CD8-positive, alpha-beta memory T cell (primary cell): Measurements from ENCODE around the gene MYBPHL. TPM values are rescaled to one million over a fixed set of nuclear protein-coding genes. Genes with fewer than 3 reads are reported as not detected.

ENCODE experiments used
- CTCF ChIA-PET: fragments of 350-600 bp; sonication (Branson Sonifier 250); formaldehyde crosslinking; loops from one replicate; lab custom pipeline; 2021; ENCODE audit warnings: antibody characterized with exemption; lab: Charles Lee
- POLR2A ChIA-PET: fragments of 350-600 bp; sonication (Branson Sonifier 250); formaldehyde crosslinking; loops from one replicate; lab custom pipeline; 2021; ENCODE audit warnings: antibody characterized with exemption; lab: Charles Lee
- DNase-seq, 5 donors: peaks; one replicate each; pipeline versions ENCODE4 v3.0.0 to v3.0.0-alpha.2; 2020 to 2022; ENCODE audit warnings: mixed read lengths in 1 of 5
- H3K27ac ChIP-seq: one replicate; pipeline ENCODE4 v1.7.0; 2013; ENCODE audit warnings: low read depth, mild to moderate bottlenecking, low read length, moderate library complexity
- H3K27me3 ChIP-seq: 2 replicates; pipeline ENCODE4 v1.7.0; 2013; ENCODE audit warnings: low read length, mild to moderate bottlenecking; ENCODE audit not compliant: insufficient read depth, poor library complexity, severe bottlenecking
- H3K36me3 ChIP-seq: 2 replicates; pipeline ENCODE4 v1.7.0; 2013; ENCODE audit warnings: mild to moderate bottlenecking, low read length, moderate library complexity; ENCODE audit not compliant: insufficient read depth
- H3K4me1 ChIP-seq: 2 replicates; pipeline ENCODE4 v1.7.0; 2013; ENCODE audit warnings: mild to moderate bottlenecking, low read length, moderate library complexity; ENCODE audit not compliant: insufficient read depth
- H3K4me3 ChIP-seq: 2 replicates; pipeline ENCODE4 v1.7.0; 2013; ENCODE audit warnings: mild to moderate bottlenecking, low read length
- H3K9me3 ChIP-seq: 2 replicates; pipeline ENCODE4 v1.7.0; 2013; ENCODE audit warnings: mild to moderate bottlenecking, low read length
- H3K27ac Mint-ChIP-seq, 8 donors: one replicate each; pipeline ENCODE4 v1.8.0; 2020 to 2021; ENCODE audit warnings: mixed read lengths in 8 of 8, mild to moderate bottlenecking in 6 of 8, inconsistent platforms in 3 of 8, moderate library complexity in 3 of 8
- H3K27me3 Mint-ChIP-seq, 2 donors: one replicate each; pipeline ENCODE4 v1.8.0; 2020 to 2021; ENCODE audit warnings: mixed read lengths in 2 of 2, mild to moderate bottlenecking in 1 of 2, moderate library complexity in 1 of 2
- H3K36me3 Mint-ChIP-seq, 3 donors: one replicate each; pipeline ENCODE4 v1.8.0; 2020 to 2021; ENCODE audit warnings: mixed read lengths in 3 of 3, inconsistent platforms in 1 of 3, mild to moderate bottlenecking in 1 of 3
- H3K4me1 Mint-ChIP-seq, 3 donors: one replicate each; pipeline ENCODE4 v1.8.0; 2020 to 2021; ENCODE audit warnings: mixed read lengths in 3 of 3, inconsistent platforms in 1 of 3, mild to moderate bottlenecking in 1 of 3
- H3K4me3 Mint-ChIP-seq, 7 donors: one replicate each; pipeline ENCODE4 v1.8.0; 2020 to 2021; ENCODE audit warnings: mixed read lengths in 7 of 7, mild to moderate bottlenecking in 6 of 7, moderate library complexity in 4 of 7, inconsistent platforms in 2 of 7
- H3K9me3 Mint-ChIP-seq, 5 donors: one replicate each; pipeline ENCODE4 v1.8.0; 2020 to 2022; ENCODE audit warnings: mixed read lengths in 5 of 5, mild to moderate bottlenecking in 3 of 5, moderate library complexity in 2 of 5, inconsistent platforms in 1 of 5
- polyA plus RNA-seq: library from polyadenylated mRNA; unstranded; fragments of 300-500 nt; fragmentation: Illumina TruSeq; gene quantifications from one replicate; pipeline ENCODE4 v1.2.3, GENCODE V29; 2021
- total RNA-seq, 2 experiments: library from RNA; stranded (reverse); gene quantifications; one replicate each; pipeline ENCODE4 v1.2.3, GENCODE V29; 2021

Gene MYBPHL
- total and polyA plus RNA-seq, 3 experiments from 2014 or later = not detected

GRCh38 chr1:109304226-109304920 is 2.4 kb downstream of the MYBPHL start:
- POLR2A ChIA-PET = no interaction called here
- Mint-ChIP-seq H3K27ac (no peak overlapping the region), H3K4me1 (no peaks in the 10 kb centered on the region)

GRCh38 chr1:109301874-109302273 is 4.9 kb downstream of the MYBPHL start:
- no peak for DNase-seq
- H3K27ac ChIP-seq = no peak overlapping the region
- Mint-ChIP-seq H3K36me3 (no peaks in the 10 kb centered on the region), H3K27ac (no peak overlapping the region), H3K27me3 (peaks cover 14% of the 10 kb centered on the region in 2 donors), H3K4me1 (no peaks in the 10 kb centered on the region), H3K9me3 (no peaks in the 10 kb centered on the region), H3K4me3 (no peak overlapping the region)
- H3K4me3 ChIP-seq = no peak overlapping the region
- H3K36me3 ChIP-seq = no peaks in the 10 kb centered on the region
- H3K4me1 ChIP-seq = no peaks in the 10 kb centered on the region
- CTCF ChIA-PET = no interaction called here
- no peaks in the 10 kb centered on the region for H3K9me3 ChIP-seq
- POLR2A ChIA-PET = no interaction called here
- H3K27me3 ChIP-seq = no peaks in the 10 kb centered on the region

More at GRCh38 chr1:109304226-109304920, 2.4 kb downstream of the MYBPHL start:
- Histone ChIP-seq H3K4me1 (no peaks in the 10 kb centered on the region), H3K36me3 (no peaks in the 10 kb centered on the region), H3K4me3 (no peak overlapping the region), H3K27ac (no peak overlapping the region), H3K27me3 (no peaks in the 10 kb centered on the region), H3K9me3 (no peaks in the 10 kb centered on the region)
- Mint-ChIP-seq H3K27me3 (peaks cover 14 to 15% of the 10 kb centered on the region in 2 donors), H3K36me3 (no peaks in the 10 kb centered on the region), H3K4me3 (no peak overlapping the region), H3K9me3 (no peaks in the 10 kb centered on the region)
- CTCF ChIA-PET = no interaction called here
- no peak for DNase-seq

- Mint-ChIP-seq H3K4me1 (no peaks in the 10 kb centered on the region), H3K36me3 (no peaks in the 10 kb centered on the region), H3K4me3 (no peak overlapping the region), H3K9me3 (no peaks in the 10 kb centered on the region), H3K27me3 (peaks cover 15 to 18% of the 10 kb centered on the region in 2 donors), H3K27ac (no peak overlapping the region)
- CTCF ChIA-PET = no interaction called here
- no peaks in the 10 kb centered on the region for H3K36me3 ChIP-seq
- no peak overlapping the region for H3K4me3 ChIP-seq
- no peaks in the 10 kb centered on the region for H3K27me3 ChIP-seq
- H3K4me1 ChIP-seq = no peaks in the 10 kb centered on the region
- no peak for DNase-seq
- POLR2A ChIA-PET = no interaction called here
- H3K9me3 ChIP-seq = no peaks in the 10 kb centered on the region
- H3K27ac ChIP-seq = no peak overlapping the region
Observed at GRCh38 chr1:109300650-109301151, 6.1 kb downstream of the MYBPHL start.

DNA sequence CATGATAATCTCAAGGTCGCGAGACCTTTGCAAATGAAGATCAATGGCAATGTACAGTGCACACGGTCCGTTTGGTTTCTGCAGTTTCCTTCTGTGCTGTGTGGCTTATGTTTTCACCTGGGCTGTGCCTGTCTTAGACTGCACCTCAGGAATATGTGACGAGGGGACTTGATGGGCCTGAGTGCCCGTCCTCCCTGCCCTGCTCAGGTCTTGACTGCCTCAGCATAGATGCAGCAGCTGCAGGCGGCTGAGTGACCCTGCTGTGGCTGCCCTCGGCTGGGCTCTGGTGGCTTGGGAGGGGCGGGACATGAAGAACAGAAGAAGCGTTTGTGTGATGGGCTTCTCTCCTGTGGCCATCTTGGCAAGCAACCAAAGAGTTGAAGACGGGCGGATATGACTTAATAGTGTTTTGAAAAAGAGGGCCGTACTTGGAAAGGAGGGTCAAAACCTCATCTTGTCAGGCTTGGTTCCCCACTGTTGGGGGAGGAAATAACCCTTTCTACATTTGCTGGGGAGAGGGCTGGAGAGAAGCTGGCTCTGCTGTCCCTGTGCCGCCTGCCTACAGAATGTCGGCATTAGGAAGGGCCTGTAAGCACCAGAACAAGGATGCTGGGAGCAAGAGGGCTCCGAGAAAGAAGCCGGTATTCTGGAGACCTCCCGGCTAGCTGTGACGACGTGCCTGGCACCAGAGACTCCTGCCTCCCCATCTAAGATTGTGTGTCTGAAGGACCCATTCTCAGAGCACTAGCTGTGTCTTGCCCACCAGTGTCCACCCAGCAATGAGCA is 7.1 kb downstream of the MYBPHL start:
- no peak overlapping the region for H3K4me3 ChIP-seq
- no peaks in the 10 kb centered on the region for H3K4me1 ChIP-seq
- CTCF ChIA-PET = no interaction called here
- no peak overlapping the region for H3K27ac Mint-ChIP-seq
- peaks cover 23 to 26% of the 10 kb centered on the region in 2 donors for H3K27me3 Mint-ChIP-seq
- no peaks in the 10 kb centered on the region for H3K36me3 ChIP-seq
- no peak for DNase-seq
- H3K27me3 ChIP-seq = no peaks in the 10 kb centered on the region
- no peak overlapping the region for H3K4me3 Mint-ChIP-seq
- H3K4me1 Mint-ChIP-seq = no peaks in the 10 kb centered on the region
- H3K27ac ChIP-seq = no peak overlapping the region
- no peaks in the 10 kb centered on the region for H3K9me3 ChIP-seq
- H3K9me3 Mint-ChIP-seq = no peaks in the 10 kb centered on the region
- POLR2A ChIA-PET = no interaction called here
- H3K36me3 Mint-ChIP-seq = no peaks in the 10 kb centered on the region

DNA sequence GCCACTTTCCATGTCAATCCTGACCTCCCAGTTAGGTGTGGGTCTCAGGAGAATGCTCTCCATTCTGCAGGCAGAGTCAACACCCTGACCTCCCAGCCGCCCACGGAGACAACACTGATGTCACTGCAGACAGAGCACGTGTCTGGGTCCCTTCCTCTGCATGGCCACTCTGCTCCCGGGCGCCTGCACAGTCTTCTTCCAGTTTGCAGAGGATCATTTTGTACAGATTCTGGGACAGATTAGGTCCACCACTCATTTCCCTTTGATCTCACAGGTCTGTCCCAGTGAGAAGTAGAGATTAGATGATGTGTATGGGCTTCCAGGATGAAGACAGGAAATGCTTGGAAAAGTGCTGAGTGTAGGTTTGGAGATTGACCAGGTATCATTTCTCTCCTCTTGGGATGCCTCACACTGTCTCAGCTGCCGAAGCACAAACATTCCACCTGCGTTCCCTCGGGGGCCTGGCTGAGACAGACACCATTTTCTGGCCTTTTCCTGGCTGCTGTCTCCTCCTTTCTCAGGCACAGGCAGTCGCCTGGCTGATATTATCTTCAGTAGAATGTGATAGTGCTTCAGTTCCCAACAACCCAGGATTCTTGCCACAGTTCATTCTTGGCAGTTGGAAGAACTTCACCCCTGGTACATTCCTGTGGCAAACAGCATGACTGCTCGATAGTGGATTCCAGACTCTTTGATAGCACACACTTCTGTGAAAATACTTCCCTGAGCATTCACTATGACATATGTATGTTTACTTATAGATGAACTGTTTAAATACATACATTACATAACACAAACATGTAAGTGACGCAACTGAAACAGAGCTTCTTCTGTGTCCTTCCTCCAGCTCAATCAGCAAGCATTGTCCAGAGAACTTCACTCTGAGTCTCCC is 7.9 kb downstream of the MYBPHL start:
- DNase-seq = no peak
- Mint-ChIP-seq H3K4me3 (no peak overlapping the region), H3K27ac (peak overlapping the region in 1 of 8 donors; percentile 54), H3K27me3 (peaks cover 23 to 35% of the 10 kb centered on the region in 2 donors), H3K4me1 (no peaks in the 10 kb centered on the region), H3K9me3 (no peaks in the 10 kb centered on the region), H3K36me3 (no peaks in the 10 kb centered on the region)
- ChIA-PET CTCF (no interaction called here), POLR2A (no interaction called here)
- H3K27me3 ChIP-seq = no peaks in the 10 kb centered on the region
- H3K9me3 ChIP-seq = no peaks in the 10 kb centered on the region
- H3K4me1 ChIP-seq = no peaks in the 10 kb centered on the region
- H3K36me3 ChIP-seq = no peaks in the 10 kb centered on the region
- H3K4me3 ChIP-seq = no peak overlapping the region
- no peak overlapping the region for H3K27ac ChIP-seq

DNA sequence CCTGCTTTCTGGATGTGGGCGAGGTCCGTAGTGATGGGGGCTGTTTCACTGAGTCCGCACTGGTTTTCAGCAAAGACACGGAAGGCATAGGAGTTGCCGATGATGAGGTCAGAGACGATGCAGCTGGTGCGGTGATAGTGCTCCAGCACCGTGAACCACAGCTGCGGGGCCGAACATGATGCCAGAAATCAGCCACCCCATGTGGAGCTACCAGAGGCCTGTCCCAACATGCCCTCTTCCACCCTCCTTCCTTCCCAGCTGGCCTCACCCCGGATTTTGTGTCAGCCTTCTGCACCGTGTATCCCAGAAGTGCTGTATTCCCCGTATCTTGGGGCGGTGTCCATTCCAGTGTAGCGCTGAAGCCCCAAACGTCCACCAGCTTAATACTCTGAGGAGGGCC is 10.0 kb downstream of the MYBPHL start:
- no peak overlapping the region for H3K27ac Mint-ChIP-seq
- ChIA-PET CTCF (interaction anchor here (2.3 to 3.7 kb wide), 2 partner anchors 10 to 19 kb away, joined by 12 read pairs; partner anchors contain the start of gene MYBPHL), POLR2A (no interaction called here)
- Histone ChIP-seq H3K9me3 (no peaks in the 10 kb centered on the region), H3K27ac (no peak overlapping the region), H3K36me3 (no peaks in the 10 kb centered on the region), H3K4me1 (no peaks in the 10 kb centered on the region), H3K4me3 (no peak overlapping the region), H3K27me3 (no peaks in the 10 kb centered on the region)
- no peak for DNase-seq
- peaks cover 23 to 45% of the 10 kb centered on the region in 2 donors for H3K27me3 Mint-ChIP-seq
- H3K9me3 Mint-ChIP-seq = no peaks in the 10 kb centered on the region
- no peaks in the 10 kb centered on the region for H3K36me3 Mint-ChIP-seq
- no peak overlapping the region for H3K4me3 Mint-ChIP-seq
- H3K4me1 Mint-ChIP-seq = no peaks in the 10 kb centered on the region

DNA sequence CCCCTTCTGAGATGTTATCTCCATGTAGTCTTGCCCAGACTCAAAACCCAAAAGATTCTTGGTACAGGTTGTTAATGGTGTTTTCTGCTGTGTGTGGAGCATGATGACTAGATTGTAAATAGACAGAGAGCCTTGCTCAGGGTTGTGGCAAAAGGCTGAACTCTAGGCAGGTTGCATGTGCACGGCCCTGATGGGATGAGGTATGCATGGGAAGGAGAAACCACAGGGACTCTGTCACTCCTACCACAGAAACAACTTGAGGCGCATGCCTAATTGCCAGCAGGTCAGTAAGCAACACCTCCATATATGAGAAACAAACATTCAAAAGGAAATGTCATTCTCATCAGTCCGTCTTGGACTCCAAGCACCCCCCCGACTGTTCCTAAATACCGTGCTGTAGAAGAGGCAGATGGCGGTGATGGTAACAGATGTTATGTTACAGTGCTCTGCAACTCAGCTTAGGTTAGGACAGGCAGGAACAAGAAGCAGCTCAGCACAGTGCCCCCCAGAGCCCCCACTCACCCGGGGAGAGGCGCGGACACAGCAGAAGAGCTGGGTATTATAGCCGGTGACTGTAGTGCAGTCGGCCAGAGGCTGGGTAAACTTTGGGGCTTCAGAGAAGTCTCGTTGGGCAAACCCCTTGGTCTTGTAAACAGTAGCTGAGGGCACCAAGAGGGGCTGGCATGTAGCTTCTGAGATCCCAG is 10.9 kb downstream of the MYBPHL start:
- Mint-ChIP-seq H3K9me3 (no peaks in the 10 kb centered on the region), H3K27ac (no peak overlapping the region), H3K4me3 (no peak overlapping the region), H3K4me1 (no peaks in the 10 kb centered on the region), H3K36me3 (no peaks in the 10 kb centered on the region), H3K27me3 (peaks cover 23 to 46% of the 10 kb centered on the region in 2 donors)
- no peaks in the 10 kb centered on the region for H3K4me1 ChIP-seq
- no peak overlapping the region for H3K27ac ChIP-seq
- H3K27me3 ChIP-seq = no peaks in the 10 kb centered on the region
- no peak overlapping the region for H3K4me3 ChIP-seq
- ChIA-PET CTCF (interaction anchor here (2.3 to 3.7 kb wide), 2 partner anchors 11 to 19 kb away, joined by 12 read pairs; partner anchors contain the start of gene MYBPHL), POLR2A (no interaction called here)
- no peaks in the 10 kb centered on the region for H3K36me3 ChIP-seq
- no peak for DNase-seq
- no peaks in the 10 kb centered on the region for H3K9me3 ChIP-seq
